Measurements from ENCODE around the gene SH3D19.

GRCh38 chr4:151074416-151074916 lies 250.9 kb downstream of the SH3D19 start:
- TF ChIP-seq POLR2A (IDR thresholded peaks at IDR 0.05) (no peak), CTCF (IDR thresholded peaks at IDR 0.05) (no peak)

Measured in uterus (tissue), 2 donors.